Breast epithelium (tissue), 3 donors: ENCODE measurements around the gene PTPRS.

Experiments
- POLR2A ChIP-seq: fragments of 450-650 bp; IDR thresholded peaks from one replicate; pipeline ENCODE4 v1.6.1; 2016; ENCODE audit warnings: antibody characterized with exemption, mild to moderate bottlenecking, moderate library complexity
- POLR2AphosphoS5 ChIP-seq, 3 donors: sonication (generic); formaldehyde crosslinking; IDR thresholded peaks; one replicate each; pipeline ENCODE4 v1.6.1; 2017; ENCODE audit warnings: antibody characterized with exemption in 3 of 3
- TF ChIP-seq, protein P1 (sequence below), 3 donors: fragments of 450-650 bp; IDR thresholded peaks; one replicate each; pipeline ENCODE4 v1.5.1; 2016 to 2017; ENCODE audit warnings: antibody characterized with exemption in 3 of 3, mild to moderate bottlenecking in 3 of 3, moderate library complexity in 3 of 3

DNA sequence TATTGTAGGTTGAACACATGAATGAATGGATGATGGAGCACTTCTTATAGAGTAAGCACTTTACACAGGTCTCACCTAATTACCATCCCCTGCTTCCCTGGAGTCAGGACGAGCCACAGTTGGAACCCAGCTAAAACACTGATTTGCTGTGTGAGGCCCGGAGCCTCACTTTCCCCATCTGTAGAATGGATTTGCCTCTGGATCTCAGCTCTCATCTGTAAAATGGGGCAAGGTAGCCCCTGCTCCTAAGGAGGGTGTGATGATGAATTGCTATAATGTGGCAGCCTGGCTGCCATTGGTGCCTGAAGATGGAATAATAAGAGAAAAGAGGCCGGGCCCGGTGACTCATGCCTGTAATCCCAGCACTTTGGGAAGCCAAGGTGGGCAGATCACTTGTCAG lies 1.4 kb upstream of the PTPRS start:
- TF ChIP-seq, protein P1, sequence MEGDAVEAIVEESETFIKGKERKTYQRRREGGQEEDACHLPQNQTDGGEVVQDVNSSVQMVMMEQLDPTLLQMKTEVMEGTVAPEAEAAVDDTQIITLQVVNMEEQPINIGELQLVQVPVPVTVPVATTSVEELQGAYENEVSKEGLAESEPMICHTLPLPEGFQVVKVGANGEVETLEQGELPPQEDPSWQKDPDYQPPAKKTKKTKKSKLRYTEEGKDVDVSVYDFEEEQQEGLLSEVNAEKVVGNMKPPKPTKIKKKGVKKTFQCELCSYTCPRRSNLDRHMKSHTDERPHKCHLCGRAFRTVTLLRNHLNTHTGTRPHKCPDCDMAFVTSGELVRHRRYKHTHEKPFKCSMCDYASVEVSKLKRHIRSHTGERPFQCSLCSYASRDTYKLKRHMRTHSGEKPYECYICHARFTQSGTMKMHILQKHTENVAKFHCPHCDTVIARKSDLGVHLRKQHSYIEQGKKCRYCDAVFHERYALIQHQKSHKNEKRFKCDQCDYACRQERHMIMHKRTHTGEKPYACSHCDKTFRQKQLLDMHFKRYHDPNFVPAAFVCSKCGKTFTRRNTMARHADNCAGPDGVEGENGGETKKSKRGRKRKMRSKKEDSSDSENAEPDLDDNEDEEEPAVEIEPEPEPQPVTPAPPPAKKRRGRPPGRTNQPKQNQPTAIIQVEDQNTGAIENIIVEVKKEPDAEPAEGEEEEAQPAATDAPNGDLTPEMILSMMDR (IDR thresholded peaks at IDR 0.05), result no peak
- TF ChIP-seq POLR2AphosphoS5 (IDR thresholded peaks at IDR 0.05) (no peak), POLR2A (no peak)
